Stimulated activated CD4-positive, alpha-beta T cell treated with anti-CD3 and anti-CD28 coated beads, Interleukin-15, amount 100 ng/mL, for 48 hours (primary cell): ENCODE measurements around the gene CREB5.
"Not testable (repeated sequence)": the region's sequence is repeated elsewhere in the genome, so short reads cannot be mapped to it uniquely, and the experiment has no call there.

Experiments
- DNase-seq, 2 donors: peaks; one replicate each; pipeline ENCODE4 v3.0.0-alpha.2; 2020; ENCODE audit warnings: low read depth in 2 of 2

CREB5 gene

GRCh38 chr7:28608731-28609130 lies 196.4 kb downstream of the CREB5 start:
- no peak for DNase-seq

- no peak for DNase-seq
These were observed 197.3 kb downstream of the CREB5 start for GRCh38 chr7:28609608-28610007.

- not testable (repeated sequence) for DNase-seq
These were observed 199.1 kb downstream of the CREB5 start for GRCh38 chr7:28611399-28611897.

GRCh38 chr7:28613262-28613661 lies 200.9 kb downstream of the CREB5 start:
- DNase-seq: no peak

- no peak for DNase-seq
These were observed 202.8 kb downstream of the CREB5 start for GRCh38 chr7:28615091-28615490.

- DNase-seq: no peak
These were observed 205.1 kb downstream of the CREB5 start for GRCh38 chr7:28617308-28617880.

GRCh38 chr7:28618383-28618782 lies 206.1 kb downstream of the CREB5 start:
- no peak for DNase-seq

- no peak for DNase-seq
These were observed 206.9 kb downstream of the CREB5 start for GRCh38 chr7:28619256-28619655.

GRCh38 chr7:28621369-28621841 lies 209.1 kb downstream of the CREB5 start:
- DNase-seq: no peak

- no peak for DNase-seq
These were observed 210.9 kb downstream of the CREB5 start for GRCh38 chr7:28623105-28623730.

- DNase-seq: no peak
These were observed 211.5 kb downstream of the CREB5 start for GRCh38 chr7:28623863-28624262.

GRCh38 chr7:28625432-28625831 lies 213.1 kb downstream of the CREB5 start:
- no peak for DNase-seq

- no peak for DNase-seq
These were observed 213.9 kb downstream of the CREB5 start for GRCh38 chr7:28626221-28626620.

- DNase-seq: peak in 1 of 2 donors; percentile 1
These were observed 214.4 kb downstream of the CREB5 start for GRCh38 chr7:28626624-28627262.

- no peak for DNase-seq
These were observed 214.9 kb downstream of the CREB5 start for GRCh38 chr7:28627263-28627653.

- DNase-seq: no peak
These were observed 215.6 kb downstream of the CREB5 start for GRCh38 chr7:28627896-28628295.

- DNase-seq: no peak
These were observed 217.0 kb downstream of the CREB5 start for GRCh38 chr7:28629216-28629842.

- DNase-seq: no peak
These were observed 218.0 kb downstream of the CREB5 start for GRCh38 chr7:28630350-28630749.

- no peak for DNase-seq
These were observed 219.7 kb downstream of the CREB5 start for GRCh38 chr7:28631995-28632394.

GRCh38 chr7:28638914-28639313 lies 226.6 kb downstream of the CREB5 start:
- no peak for DNase-seq

- DNase-seq: no peak
These were observed 227.7 kb downstream of the CREB5 start for GRCh38 chr7:28640001-28640400.

GRCh38 chr7:28641752-28642545 lies 229.6 kb downstream of the CREB5 start:
- no peak for DNase-seq
